OCI-LY1 (cell line): ENCODE measurements around the gene DAO.

Experiments
- EZH2 ChIP-seq: fragments of 200-600 bp; sonication (generic), shearing (Covaris generic); IDR thresholded peaks from 2 replicates; pipeline ENCODE4 v1.8.0; 2017; ENCODE audit warnings: borderline replicate concordance, mixed run types, mild to moderate bottlenecking, antibody characterized with exemption, low read length, moderate library complexity, mixed read lengths
- TF ChIP-seq, protein P1 (sequence below): fragments of 200-600 bp; sonication (generic), shearing (Covaris generic); IDR thresholded peaks from 2 replicates; pipeline ENCODE4 v1.5.1; 2017; ENCODE audit warnings: mild to moderate bottlenecking, antibody characterized with exemption, low read length, moderate library complexity, mixed read lengths

DNA sequence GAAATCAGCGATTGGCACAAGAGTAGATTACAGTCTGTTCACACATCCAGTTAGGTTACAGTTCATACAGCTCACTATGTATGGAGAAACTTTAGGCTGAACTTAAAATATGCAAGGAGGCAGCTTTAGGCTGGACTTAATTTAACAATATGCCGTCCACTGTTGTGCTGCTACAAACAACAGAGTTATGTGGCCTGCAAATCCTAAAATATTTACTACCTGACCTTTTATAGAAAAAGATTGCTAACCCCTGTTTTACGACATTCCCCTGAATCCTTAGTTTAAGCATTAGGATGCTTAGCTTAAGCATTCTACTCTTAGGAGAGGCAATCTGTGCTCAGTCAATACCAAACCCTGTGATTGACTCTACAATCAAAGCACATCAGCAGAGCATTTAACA is 50.9 kb downstream of the DAO start:
- no peak for TF ChIP-seq EZH2
- TF ChIP-seq, protein P1, sequence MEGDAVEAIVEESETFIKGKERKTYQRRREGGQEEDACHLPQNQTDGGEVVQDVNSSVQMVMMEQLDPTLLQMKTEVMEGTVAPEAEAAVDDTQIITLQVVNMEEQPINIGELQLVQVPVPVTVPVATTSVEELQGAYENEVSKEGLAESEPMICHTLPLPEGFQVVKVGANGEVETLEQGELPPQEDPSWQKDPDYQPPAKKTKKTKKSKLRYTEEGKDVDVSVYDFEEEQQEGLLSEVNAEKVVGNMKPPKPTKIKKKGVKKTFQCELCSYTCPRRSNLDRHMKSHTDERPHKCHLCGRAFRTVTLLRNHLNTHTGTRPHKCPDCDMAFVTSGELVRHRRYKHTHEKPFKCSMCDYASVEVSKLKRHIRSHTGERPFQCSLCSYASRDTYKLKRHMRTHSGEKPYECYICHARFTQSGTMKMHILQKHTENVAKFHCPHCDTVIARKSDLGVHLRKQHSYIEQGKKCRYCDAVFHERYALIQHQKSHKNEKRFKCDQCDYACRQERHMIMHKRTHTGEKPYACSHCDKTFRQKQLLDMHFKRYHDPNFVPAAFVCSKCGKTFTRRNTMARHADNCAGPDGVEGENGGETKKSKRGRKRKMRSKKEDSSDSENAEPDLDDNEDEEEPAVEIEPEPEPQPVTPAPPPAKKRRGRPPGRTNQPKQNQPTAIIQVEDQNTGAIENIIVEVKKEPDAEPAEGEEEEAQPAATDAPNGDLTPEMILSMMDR, result no peak
